Measurements from ENCODE around the gene LIAS.
"Not testable (repeated sequence)": the region's sequence is repeated elsewhere in the genome, so short reads cannot be mapped to it uniquely, and the experiment has no call there.

The LIAS gene

DNA sequence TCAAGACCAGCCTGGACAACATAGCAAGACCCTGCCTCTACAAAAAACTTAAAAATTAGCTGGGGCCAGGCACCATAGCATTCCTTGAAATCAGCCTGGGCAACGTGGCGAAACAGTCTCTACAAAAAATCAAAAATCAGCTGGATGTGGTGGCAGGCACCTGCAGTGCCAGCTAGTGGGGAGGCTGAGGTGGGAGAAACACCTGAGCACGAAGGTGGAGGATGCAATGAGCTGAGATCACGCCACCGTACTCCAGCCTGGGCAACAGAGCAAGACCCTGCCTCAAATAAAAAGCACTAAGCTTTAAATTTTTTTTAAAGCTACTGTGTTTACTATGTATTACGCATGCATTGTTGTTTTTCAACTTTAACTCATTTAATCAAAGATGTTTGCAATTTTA, 3.4 kb upstream of the LIAS start:
- no peak for DNase-seq (ENCODE audit: extremely low read depth, low read depth)
- TF ChIP-seq, protein P1, sequence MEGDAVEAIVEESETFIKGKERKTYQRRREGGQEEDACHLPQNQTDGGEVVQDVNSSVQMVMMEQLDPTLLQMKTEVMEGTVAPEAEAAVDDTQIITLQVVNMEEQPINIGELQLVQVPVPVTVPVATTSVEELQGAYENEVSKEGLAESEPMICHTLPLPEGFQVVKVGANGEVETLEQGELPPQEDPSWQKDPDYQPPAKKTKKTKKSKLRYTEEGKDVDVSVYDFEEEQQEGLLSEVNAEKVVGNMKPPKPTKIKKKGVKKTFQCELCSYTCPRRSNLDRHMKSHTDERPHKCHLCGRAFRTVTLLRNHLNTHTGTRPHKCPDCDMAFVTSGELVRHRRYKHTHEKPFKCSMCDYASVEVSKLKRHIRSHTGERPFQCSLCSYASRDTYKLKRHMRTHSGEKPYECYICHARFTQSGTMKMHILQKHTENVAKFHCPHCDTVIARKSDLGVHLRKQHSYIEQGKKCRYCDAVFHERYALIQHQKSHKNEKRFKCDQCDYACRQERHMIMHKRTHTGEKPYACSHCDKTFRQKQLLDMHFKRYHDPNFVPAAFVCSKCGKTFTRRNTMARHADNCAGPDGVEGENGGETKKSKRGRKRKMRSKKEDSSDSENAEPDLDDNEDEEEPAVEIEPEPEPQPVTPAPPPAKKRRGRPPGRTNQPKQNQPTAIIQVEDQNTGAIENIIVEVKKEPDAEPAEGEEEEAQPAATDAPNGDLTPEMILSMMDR (IDR thresholded peaks at IDR 0.05; ENCODE audit: low read depth, low read length) = no peak

DNA sequence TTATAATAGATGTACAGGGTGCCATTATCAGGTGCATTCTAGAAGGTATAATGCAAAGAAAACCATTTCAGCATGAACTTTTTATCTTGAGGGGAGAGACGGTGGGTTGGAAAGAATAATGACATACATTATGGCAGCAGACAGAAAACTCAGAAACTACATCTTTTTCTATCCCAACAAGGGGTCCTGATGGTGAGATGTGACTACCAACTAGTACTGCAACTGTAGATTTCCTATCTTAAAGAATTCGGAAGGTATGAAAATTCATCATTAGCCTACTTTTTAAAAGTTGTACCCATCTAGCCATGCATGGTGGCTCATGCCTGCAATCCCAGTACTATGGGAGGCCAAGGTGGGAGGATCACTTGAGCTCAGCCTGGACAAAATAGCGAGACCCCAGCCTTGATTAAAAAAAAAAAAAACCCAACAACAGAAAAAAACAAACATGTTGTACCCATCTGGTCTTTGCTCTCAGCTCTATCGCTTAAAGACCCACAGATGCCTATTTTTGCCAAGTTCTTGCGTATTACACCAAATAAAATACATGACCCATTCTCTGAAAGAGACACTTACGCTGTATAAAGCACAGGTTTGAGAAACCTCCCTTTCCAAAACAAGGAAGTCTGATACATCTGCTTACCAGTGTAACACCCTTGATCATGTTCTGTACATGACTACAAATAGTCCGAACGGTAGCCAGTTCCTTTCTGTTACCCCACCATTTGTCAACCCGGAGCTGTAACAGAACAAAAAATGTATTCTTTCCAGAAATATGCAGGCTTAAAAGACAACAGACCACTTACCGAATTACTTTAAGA, 1.7 kb upstream of the LIAS start:
- TF ChIP-seq, protein P1 (IDR thresholded peaks at IDR 0.05; ENCODE audit: low read depth, low read length) = no peak
- no peak for DNase-seq (ENCODE audit: extremely low read depth, low read depth)

DNA sequence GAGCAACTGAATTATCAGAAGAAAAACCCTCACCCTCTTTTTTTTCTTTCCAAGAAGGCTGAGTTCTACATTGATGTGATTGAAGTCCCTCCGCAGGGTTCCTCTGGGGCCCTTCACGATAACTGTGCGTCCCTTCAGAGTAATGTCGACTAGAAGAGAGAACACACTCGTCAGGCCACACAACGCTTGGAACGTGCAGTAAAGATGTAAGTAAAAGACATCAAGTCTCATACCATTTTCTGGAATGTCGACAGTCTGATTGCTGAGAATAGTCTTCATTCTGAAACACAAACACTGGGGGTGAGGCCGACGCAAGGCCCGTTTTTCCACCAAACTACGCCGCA, 723 bp upstream of the LIAS start:
- DNase-seq (ENCODE audit: extremely low read depth, low read depth) = not testable (repeated sequence)

DNA sequence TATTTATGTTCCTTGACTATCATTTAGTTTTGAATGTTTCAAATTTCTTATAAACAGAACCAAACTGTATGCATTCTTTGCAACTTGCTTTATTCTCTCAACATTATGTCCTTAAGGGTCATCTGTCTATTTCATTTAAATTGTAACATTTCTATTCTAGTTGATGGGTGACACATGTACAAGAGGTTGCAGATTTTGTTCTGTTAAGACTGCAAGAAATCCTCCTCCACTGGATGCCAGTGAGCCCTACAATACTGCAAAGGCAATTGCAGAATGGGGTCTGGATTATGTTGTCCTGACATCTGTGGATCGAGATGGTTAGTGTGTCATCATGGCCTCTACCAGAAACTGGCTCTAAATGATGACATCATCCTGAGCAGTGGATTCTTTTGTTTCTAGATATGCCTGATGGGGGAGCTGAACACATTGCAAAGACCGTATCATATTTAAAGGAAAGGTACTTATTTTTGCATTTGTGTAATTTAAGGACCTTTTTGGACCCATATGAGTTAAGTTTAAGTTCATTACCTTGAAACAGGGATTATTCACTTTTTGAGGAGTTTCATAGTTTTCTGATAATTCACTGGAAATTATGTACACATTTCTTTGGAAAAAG, 6.1 kb downstream of the LIAS start:
- no peak for DNase-seq (ENCODE audit: extremely low read depth, low read depth)
- TF ChIP-seq, protein P1 (IDR thresholded peaks at IDR 0.05; ENCODE audit: low read depth, low read length) = peak; percentile 2; the same call in 1 of the 2 replicates

DNA sequence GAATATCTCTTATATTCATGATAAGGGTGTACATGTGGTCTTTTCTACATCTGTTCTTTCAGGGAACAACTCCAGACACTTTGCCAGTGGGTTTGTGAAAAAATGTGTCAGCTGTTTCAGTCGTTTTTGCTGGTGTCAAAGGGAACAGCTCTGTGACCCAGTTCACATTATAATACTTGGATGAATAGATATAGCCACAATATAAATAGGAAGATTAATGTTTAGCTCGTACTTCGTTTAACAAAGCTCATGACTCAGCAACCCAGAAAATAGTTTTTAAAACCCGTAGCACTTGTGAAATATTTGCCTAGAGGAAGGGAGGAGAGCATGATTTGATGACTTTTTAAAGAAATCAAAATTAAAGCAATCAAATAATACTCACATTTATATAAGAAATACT, 7.9 kb downstream of the LIAS start:
- TF ChIP-seq, protein P1 (IDR thresholded peaks at IDR 0.05; ENCODE audit: low read depth, low read length) = no peak
- no peak for DNase-seq (ENCODE audit: extremely low read depth, low read depth)

DNA sequence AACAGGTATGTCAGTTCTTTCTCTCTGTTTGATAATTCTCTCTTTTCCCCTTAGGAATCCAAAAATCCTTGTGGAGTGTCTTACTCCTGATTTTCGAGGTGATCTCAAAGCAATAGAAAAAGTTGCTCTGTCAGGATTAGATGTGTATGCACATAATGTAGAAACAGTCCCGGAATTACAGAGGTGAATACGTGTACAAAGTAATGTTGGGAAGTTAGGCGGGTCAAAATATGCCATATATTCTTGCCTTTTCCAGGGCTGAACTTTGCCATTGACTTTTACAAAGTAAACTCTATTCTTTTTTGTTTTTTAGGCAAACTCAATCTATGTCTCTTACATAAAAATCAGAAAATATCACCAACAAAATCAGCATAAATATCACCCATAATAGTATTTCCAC, 8.6 kb downstream of the LIAS start:
- TF ChIP-seq, protein P1 (IDR thresholded peaks at IDR 0.05; ENCODE audit: low read depth, low read length) = no peak
- no peak for DNase-seq (ENCODE audit: extremely low read depth, low read depth)

DNA sequence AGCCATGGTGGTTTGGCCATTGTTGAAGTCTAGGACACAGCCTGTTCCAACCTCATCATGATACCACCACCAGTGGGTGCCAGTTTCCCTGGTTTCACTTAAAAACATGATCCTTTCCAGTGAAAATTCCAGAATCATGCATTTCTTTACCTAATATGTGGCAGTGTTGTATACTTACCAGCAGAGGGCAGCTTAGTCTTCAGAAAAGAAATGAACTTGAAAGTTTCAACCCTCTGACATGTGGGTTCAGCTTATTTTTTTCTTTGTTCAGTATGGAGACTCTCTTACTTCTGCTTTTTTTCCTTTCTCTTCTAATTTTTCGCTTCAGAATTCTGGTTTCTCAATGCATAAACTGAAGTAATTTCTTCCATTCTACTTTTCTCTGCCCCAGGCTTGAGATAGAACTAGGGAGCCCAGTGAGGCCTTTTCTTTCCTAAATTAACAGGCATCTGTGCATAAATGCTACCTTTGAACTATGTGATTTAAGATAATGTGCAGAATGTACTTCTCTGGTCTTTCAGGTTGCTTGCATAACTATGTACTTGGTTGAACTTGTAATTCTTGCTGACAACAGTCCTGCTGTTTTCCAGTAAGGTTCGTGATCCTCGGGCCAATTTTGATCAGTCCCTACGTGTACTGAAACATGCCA, 10.7 kb downstream of the LIAS start:
- DNase-seq (ENCODE audit: extremely low read depth, low read depth) = peak; percentile 64
- TF ChIP-seq, protein P1 (IDR thresholded peaks at IDR 0.05; ENCODE audit: low read depth, low read length) = peak; percentile 83

Data from AG09319 (cell line).